SK-N-SH treated with all-trans-retinoic acid at 6 μM for 48 hours (cell line): ENCODE data around the gene SPOCK1.

Experiments used
- ATAC-seq: fragments of 200-7000 bp; cut with Tn5 transposase; 3 replicates; pipeline ENCODE4 v1.9.1; 2020; ENCODE audit warnings: mild to moderate bottlenecking, moderate library complexity
- ARNTL ChIP-seq: fragments of 450-650 bp; formaldehyde crosslinking; IDR thresholded peaks from 2 replicates; pipeline ENCODE4 v1.5.0; 2020; ENCODE audit warnings: low read depth, mild to moderate bottlenecking, moderate library complexity, borderline replicate concordance
- CSDC2 ChIP-seq: fragments of 250-450 bp; sonication (Bioruptor Pico); IDR thresholded peaks from 2 replicates; pipeline ENCODE4 v1.5.0; 2020; ENCODE audit warnings: mild to moderate bottlenecking, moderate library complexity
- ESRRG ChIP-seq: fragments of 250-450 bp; sonication (Bioruptor Pico); IDR thresholded peaks from 2 replicates; pipeline ENCODE4 v1.6.1; 2021; ENCODE audit warnings: mild to moderate bottlenecking
- GLIS3 ChIP-seq: fragments of 250-450 bp; sonication (Bioruptor Pico); IDR thresholded peaks from 2 replicates; pipeline ENCODE4 v1.5.0; 2020; ENCODE audit warnings: mild to moderate bottlenecking, moderate library complexity
- ISL1 ChIP-seq: fragments of 250-450 bp; sonication (Bioruptor Pico); IDR thresholded peaks from 2 replicates; pipeline ENCODE4 v2.1.2; 2022; ENCODE audit warnings: mild to moderate bottlenecking, moderate library complexity
- OSR1 ChIP-seq: fragments of 250-450 bp; sonication (Bioruptor Pico); IDR thresholded peaks from 2 replicates; pipeline ENCODE4 v1.8.0; 2022; ENCODE audit warnings: moderate library complexity, mild to moderate bottlenecking, inconsistent platforms
- PPARA ChIP-seq: fragments of 250-450 bp; sonication (Bioruptor Pico); IDR thresholded peaks from 2 replicates; pipeline ENCODE4 v1.5.0; 2020; ENCODE audit warnings: mild to moderate bottlenecking, borderline replicate concordance
- RARB ChIP-seq: fragments of 250-450 bp; sonication (Bioruptor Pico); IDR thresholded peaks from 2 replicates; pipeline ENCODE4 v1.8.0; 2021; ENCODE audit warnings: mild to moderate bottlenecking, moderate library complexity
- SNAI2 ChIP-seq: fragments of 250-450 bp; sonication (Bioruptor Pico); IDR thresholded peaks from 2 replicates; pipeline ENCODE4 v1.5.0; 2020; ENCODE audit warnings: mild to moderate bottlenecking, moderate library complexity
- TCF4 ChIP-seq: fragments of 250-450 bp; sonication (Bioruptor Pico); IDR thresholded peaks from 2 replicates; pipeline ENCODE4 v1.8.0; 2021; ENCODE audit warnings: mild to moderate bottlenecking, moderate library complexity, borderline replicate concordance
- TOX ChIP-seq: fragments of 250-450 bp; sonication (Bioruptor Pico); IDR thresholded peaks from 2 replicates; pipeline ENCODE4 v1.8.0; 2021; ENCODE audit warnings: mild to moderate bottlenecking, moderate library complexity, borderline replicate concordance
- ZFP3 ChIP-seq: fragments of 250-450 bp; sonication (Bioruptor Pico); IDR thresholded peaks from 2 replicates; pipeline ENCODE4 v1.5.0; 2020; ENCODE audit warnings: mild to moderate bottlenecking, moderate library complexity
- ZFP30 ChIP-seq: fragments of 450-650 bp; formaldehyde crosslinking; IDR thresholded peaks from 2 replicates; pipeline ENCODE4 v1.5.0; 2022; ENCODE audit warnings: mild to moderate bottlenecking, moderate library complexity
- ZNF8 ChIP-seq: fragments of 450-650 bp; formaldehyde crosslinking; IDR thresholded peaks from 2 replicates; pipeline ENCODE4 v1.5.0; 2020; ENCODE audit warnings: mild to moderate bottlenecking, moderate library complexity
- TF ChIP-seq, protein P1 (sequence below): fragments of 250-450 bp; sonication (Bioruptor Pico); IDR thresholded peaks from 2 replicates; pipeline ENCODE4 v1.5.0; 2020; ENCODE audit warnings: mild to moderate bottlenecking, moderate library complexity
- TF ChIP-seq, protein P2 (sequence below): fragments of 250-450 bp; sonication (Bioruptor Pico); IDR thresholded peaks from 2 replicates; pipeline ENCODE4 v1.5.1; 2021; ENCODE audit warnings: mild to moderate bottlenecking, moderate library complexity
- TF ChIP-seq, protein P3 (sequence below): fragments of 250-450 bp; sonication (Bioruptor Pico); IDR thresholded peaks from 2 replicates; pipeline ENCODE4 v1.5.1; 2020; ENCODE audit warnings: low read depth, mild to moderate bottlenecking, moderate library complexity
- TF ChIP-seq, protein P4 (sequence below): fragments of 250-450 bp; sonication (Bioruptor Pico); IDR thresholded peaks from 2 replicates; pipeline ENCODE4 v1.8.0; 2021; ENCODE audit warnings: low read depth, mild to moderate bottlenecking, moderate library complexity, borderline replicate concordance
- TF ChIP-seq, protein P5 (sequence below): fragments of 250-450 bp; sonication (Bioruptor Pico); IDR thresholded peaks from 2 replicates; pipeline ENCODE4 v1.8.0; 2020; ENCODE audit warnings: mild to moderate bottlenecking, moderate library complexity, borderline replicate concordance

Gene SPOCK1

DNA sequence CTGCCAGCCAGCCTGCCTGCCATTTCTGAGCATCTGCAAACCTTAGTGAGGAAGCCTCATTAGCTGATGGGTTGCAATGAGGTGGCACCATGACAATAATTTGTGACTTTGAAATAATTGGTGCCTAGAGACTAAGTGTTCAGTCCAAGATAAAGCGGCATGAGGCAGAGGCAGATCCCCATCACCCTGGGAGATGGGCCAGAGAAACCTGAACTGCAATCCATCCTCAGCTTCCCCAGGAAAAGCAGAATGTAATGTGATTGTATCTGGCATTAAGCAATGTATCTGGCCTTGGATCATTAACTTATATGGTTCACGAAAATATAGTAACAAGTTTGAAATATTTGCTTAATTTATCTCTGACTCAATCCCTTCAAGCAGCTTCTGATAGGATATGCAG is 101.0 kb downstream of the SPOCK1 start (continued):
- TF ChIP-seq, protein P1, sequence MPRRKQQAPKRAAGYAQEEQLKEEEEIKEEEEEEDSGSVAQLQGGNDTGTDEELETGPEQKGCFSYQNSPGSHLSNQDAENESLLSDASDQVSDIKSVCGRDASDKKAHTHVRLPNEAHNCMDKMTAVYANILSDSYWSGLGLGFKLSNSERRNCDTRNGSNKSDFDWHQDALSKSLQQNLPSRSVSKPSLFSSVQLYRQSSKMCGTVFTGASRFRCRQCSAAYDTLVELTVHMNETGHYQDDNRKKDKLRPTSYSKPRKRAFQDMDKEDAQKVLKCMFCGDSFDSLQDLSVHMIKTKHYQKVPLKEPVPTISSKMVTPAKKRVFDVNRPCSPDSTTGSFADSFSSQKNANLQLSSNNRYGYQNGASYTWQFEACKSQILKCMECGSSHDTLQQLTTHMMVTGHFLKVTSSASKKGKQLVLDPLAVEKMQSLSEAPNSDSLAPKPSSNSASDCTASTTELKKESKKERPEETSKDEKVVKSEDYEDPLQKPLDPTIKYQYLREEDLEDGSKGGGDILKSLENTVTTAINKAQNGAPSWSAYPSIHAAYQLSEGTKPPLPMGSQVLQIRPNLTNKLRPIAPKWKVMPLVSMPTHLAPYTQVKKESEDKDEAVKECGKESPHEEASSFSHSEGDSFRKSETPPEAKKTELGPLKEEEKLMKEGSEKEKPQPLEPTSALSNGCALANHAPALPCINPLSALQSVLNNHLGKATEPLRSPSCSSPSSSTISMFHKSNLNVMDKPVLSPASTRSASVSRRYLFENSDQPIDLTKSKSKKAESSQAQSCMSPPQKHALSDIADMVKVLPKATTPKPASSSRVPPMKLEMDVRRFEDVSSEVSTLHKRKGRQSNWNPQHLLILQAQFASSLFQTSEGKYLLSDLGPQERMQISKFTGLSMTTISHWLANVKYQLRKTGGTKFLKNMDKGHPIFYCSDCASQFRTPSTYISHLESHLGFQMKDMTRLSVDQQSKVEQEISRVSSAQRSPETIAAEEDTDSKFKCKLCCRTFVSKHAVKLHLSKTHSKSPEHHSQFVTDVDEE: no peak
- TF ChIP-seq TOX (CRISPR knock-in tag): no peak
- TF ChIP-seq ARNTL (CRISPR knock-in tag): no peak
- TF ChIP-seq ZFP30: no peak
- TF ChIP-seq ZFP3 (CRISPR knock-in tag): no peak
- TF ChIP-seq ESRRG (CRISPR knock-in tag): no peak
- TF ChIP-seq PPARA (CRISPR knock-in tag): no peak
- no peak for TF ChIP-seq CSDC2 (CRISPR knock-in tag)

DNA sequence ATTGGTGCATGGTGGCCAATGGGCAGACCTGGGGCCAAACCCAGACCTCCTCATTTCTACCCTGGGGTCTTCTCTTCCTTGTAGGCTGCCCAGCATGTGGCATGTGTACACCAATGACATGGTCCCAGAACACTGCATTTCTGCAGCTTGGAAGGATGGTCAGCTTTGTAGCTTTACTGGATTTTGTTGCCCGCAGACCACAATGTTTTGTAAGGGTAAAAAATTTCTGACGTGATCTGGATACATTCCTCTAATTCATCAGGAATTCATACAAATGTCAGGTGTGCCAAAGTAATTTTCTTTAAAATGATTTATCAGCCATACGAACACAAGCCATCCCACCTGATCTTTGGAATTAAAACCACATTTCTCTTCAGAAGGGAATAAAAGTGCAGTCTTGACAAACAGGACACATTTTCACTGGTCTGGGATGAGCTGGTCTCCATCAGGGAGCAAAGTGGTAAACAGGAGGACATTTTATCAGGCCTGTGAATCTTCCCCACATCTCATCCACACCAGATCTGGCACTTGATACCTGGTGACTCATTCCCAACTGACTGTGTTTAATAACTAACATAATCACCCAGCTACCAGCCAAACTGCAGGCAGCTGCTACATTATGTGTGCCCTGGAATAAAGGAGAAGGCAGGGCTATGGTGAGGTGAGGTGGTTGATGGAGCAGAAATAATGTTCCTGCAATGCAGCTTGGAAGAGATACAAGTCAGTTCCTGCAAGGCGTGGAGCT is 103.9 kb downstream of the SPOCK1 start:
- TF ChIP-seq ZFP3 (CRISPR knock-in tag): no peak
- no peak for TF ChIP-seq PPARA (CRISPR knock-in tag)
- TF ChIP-seq OSR1 (CRISPR knock-in tag): no peak
- TF ChIP-seq GLIS3 (CRISPR knock-in tag): no peak
- TF ChIP-seq, protein P2, sequence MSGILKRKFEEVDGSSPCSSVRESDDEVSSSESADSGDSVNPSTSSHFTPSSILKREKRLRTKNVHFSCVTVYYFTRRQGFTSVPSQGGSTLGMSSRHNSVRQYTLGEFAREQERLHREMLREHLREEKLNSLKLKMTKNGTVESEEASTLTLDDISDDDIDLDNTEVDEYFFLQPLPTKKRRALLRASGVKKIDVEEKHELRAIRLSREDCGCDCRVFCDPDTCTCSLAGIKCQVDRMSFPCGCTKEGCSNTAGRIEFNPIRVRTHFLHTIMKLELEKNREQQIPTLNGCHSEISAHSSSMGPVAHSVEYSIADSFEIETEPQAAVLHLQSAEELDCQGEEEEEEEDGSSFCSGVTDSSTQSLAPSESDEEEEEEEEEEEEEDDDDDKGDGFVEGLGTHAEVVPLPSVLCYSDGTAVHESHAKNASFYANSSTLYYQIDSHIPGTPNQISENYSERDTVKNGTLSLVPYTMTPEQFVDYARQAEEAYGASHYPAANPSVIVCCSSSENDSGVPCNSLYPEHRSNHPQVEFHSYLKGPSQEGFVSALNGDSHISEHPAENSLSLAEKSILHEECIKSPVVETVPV (CRISPR knock-in tag): no peak
- TF ChIP-seq, protein P3, sequence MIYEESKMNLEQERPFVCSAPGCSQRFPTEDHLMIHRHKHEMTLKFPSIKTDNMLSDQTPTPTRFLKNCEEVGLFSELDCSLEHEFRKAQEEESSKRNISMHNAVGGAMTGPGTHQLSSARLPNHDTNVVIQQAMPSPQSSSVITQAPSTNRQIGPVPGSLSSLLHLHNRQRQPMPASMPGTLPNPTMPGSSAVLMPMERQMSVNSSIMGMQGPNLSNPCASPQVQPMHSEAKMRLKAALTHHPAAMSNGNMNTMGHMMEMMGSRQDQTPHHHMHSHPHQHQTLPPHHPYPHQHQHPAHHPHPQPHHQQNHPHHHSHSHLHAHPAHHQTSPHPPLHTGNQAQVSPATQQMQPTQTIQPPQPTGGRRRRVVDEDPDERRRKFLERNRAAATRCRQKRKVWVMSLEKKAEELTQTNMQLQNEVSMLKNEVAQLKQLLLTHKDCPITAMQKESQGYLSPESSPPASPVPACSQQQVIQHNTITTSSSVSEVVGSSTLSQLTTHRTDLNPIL (CRISPR knock-in tag): no peak
- TF ChIP-seq TOX (CRISPR knock-in tag): peak; percentile 65; the same call in 1 of the 2 replicates
- TF ChIP-seq ISL1 (CRISPR knock-in tag): peak; percentile 86
- TF ChIP-seq CSDC2 (CRISPR knock-in tag): no peak
- TF ChIP-seq RARB: 0 out of 2 replicates have a peak, but pooled peaks have one; percentile 65
- TF ChIP-seq TCF4 (CRISPR knock-in tag): peak; percentile 90
- no peak for TF ChIP-seq ESRRG (CRISPR knock-in tag)
- TF ChIP-seq, protein P4, sequence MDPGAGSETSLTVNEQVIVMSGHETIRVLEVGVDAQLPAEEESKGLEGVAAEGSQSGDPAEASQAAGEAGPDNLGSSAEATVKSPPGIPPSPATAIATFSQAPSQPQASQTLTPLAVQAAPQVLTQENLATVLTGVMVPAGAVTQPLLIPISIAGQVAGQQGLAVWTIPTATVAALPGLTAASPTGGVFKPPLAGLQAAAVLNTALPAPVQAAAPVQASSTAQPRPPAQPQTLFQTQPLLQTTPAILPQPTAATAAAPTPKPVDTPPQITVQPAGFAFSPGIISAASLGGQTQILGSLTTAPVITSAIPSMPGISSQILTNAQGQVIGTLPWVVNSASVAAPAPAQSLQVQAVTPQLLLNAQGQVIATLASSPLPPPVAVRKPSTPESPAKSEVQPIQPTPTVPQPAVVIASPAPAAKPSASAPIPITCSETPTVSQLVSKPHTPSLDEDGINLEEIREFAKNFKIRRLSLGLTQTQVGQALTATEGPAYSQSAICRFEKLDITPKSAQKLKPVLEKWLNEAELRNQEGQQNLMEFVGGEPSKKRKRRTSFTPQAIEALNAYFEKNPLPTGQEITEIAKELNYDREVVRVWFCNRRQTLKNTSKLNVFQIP (CRISPR knock-in tag): no peak
- TF ChIP-seq, protein P5, sequence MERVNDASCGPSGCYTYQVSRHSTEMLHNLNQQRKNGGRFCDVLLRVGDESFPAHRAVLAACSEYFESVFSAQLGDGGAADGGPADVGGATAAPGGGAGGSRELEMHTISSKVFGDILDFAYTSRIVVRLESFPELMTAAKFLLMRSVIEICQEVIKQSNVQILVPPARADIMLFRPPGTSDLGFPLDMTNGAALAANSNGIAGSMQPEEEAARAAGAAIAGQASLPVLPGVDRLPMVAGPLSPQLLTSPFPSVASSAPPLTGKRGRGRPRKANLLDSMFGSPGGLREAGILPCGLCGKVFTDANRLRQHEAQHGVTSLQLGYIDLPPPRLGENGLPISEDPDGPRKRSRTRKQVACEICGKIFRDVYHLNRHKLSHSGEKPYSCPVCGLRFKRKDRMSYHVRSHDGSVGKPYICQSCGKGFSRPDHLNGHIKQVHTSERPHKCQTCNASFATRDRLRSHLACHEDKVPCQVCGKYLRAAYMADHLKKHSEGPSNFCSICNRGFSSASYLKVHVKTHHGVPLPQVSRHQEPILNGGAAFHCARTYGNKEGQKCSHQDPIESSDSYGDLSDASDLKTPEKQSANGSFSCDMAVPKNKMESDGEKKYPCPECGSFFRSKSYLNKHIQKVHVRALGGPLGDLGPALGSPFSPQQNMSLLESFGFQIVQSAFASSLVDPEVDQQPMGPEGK (CRISPR knock-in tag): no peak
- TF ChIP-seq ZFP30: no peak
- TF ChIP-seq, all 23 proteins: peak for 4
- ATAC-seq: peak; percentile 89

DNA sequence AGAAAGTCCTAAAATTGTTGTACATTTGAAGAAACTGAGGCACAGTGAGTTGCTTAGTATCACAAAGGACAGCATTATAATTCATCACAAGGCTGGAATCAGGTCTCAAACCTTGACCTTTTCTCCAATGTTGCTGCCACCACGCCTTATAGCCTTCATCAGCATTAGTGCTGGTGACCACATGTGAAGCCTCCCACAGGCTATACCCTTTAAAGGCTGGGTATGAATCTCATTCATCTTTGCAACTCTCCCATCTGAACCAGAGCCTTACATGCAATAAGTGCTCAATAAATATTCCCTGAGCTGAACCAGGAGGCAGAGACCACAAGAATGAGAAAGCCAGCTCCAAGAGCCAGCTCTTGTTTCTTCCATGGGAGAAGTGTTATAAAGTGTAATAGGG is 104.7 kb downstream of the SPOCK1 start:
- TF ChIP-seq ZNF8 (no peak), ESRRG (CRISPR knock-in tag) (no peak), SNAI2 (CRISPR knock-in tag) (no peak), ARNTL (CRISPR knock-in tag) (no peak), RARB (no peak), ZFP30 (no peak), ZFP3 (CRISPR knock-in tag) (no peak)
- TF ChIP-seq, protein P1: no peak
- no peak for ATAC-seq
